Body of pancreas (tissue), 4 donors: ENCODE data around the gene NSUN4.
"Not testable (repeated sequence)": the region's sequence is repeated elsewhere in the genome, so short reads cannot be mapped to it uniquely, and the experiment has no call there.

Experiments used
- POLR2A ChIP-seq, 3 donors: fragments of 450-650 bp; IDR thresholded peaks; one replicate each; pipeline ENCODE4 v1.6.1; 2016; ENCODE audit warnings: antibody characterized with exemption in 3 of 3, mild to moderate bottlenecking in 2 of 3
- TF ChIP-seq, protein P1 (sequence below), 7 experiments: fragments of 450-650 bp in 4 of 7; fragments of 200-600 bp in 3 of 7; sonication (generic) in 3 of 7; IDR thresholded peaks; one replicate each; pipeline ENCODE4 v1.5.1; 2016 to 2019; ENCODE audit warnings: antibody characterized with exemption in 7 of 7

DNA sequence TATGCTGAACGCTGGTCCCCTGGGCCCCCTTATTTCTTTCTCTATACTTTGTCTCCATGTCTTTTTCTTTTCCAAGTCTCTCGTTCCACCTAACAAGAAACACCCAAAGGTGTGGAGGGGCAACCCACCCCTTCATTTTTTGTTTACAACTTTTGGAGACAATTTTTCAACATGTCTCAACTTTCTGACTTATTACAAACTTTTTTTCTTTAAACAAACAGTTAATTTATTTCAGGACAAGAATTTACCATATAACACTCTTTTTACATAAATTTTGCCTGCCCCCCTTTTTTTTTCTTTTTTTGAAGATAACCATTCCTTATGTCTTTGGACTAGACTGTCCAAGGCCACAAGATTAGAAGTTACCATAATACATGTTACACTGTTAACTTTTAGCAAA lies 10.2 kb upstream of the NSUN4 start:
- TF ChIP-seq POLR2A (IDR thresholded peaks at IDR 0.05), result not testable (repeated sequence)
- TF ChIP-seq, protein P1, sequence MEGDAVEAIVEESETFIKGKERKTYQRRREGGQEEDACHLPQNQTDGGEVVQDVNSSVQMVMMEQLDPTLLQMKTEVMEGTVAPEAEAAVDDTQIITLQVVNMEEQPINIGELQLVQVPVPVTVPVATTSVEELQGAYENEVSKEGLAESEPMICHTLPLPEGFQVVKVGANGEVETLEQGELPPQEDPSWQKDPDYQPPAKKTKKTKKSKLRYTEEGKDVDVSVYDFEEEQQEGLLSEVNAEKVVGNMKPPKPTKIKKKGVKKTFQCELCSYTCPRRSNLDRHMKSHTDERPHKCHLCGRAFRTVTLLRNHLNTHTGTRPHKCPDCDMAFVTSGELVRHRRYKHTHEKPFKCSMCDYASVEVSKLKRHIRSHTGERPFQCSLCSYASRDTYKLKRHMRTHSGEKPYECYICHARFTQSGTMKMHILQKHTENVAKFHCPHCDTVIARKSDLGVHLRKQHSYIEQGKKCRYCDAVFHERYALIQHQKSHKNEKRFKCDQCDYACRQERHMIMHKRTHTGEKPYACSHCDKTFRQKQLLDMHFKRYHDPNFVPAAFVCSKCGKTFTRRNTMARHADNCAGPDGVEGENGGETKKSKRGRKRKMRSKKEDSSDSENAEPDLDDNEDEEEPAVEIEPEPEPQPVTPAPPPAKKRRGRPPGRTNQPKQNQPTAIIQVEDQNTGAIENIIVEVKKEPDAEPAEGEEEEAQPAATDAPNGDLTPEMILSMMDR (IDR thresholded peaks at IDR 0.05), result not testable (repeated sequence)
